K562 (cell line): ENCODE data around the gene HDC.

Experiments
- FOSL1 ChIP-seq: fragments of 200-800 bp; sonication (Bioruptor generic); conservative IDR thresholded peaks from 2 replicates; pipeline ENCODE4 v1.6.1; 2016; ENCODE audit warnings: missing genetic modification characterization, missing compliant biosample characterization
- FOXP1 ChIP-seq: sonication (generic); formaldehyde crosslinking; IDR thresholded peaks from 2 replicates; pipeline ENCODE4 v1.8.0; 2022; ENCODE audit warnings: mild to moderate bottlenecking, missing genetic modification reagents
- POLR2A ChIP-seq: fragments of 450-650 bp; conservative IDR thresholded peaks from 2 replicates; pipeline ENCODE4 v1.6.1; 2016
- TAF1 ChIP-seq: IDR thresholded peaks from 2 replicates; pipeline ENCODE4 v1.6.1; 2011; ENCODE audit warnings: mild to moderate bottlenecking, low read length, moderate library complexity; ENCODE audit not compliant: insufficient read depth, control insufficient read depth, severe bottlenecking; ENCODE audit errors: extremely low read depth
- TF ChIP-seq, protein P1 (sequence below), 3 experiments: IDR thresholded peaks in 2 of 3; conservative IDR thresholded peaks in 1 of 3; 2 replicates each; pipeline ENCODE4 v1.5.1; 2011 to 2012; ENCODE audit warnings: low read length in 3 of 3, mild to moderate bottlenecking in 3 of 3, control low read depth in 2 of 3, improper control_type of control experiment in 1 of 3, inconsistent platforms in 1 of 3, low read depth in 1 of 3, mixed read lengths in 1 of 3, moderate library complexity in 1 of 3; ENCODE audit not compliant: insufficient read depth in 2 of 3
- TF ChIP-seq, protein P2 (sequence below), 2 experiments: fragments of 200-800 bp in 1 of 2; sonication (Bioruptor generic) in 1 of 2; sonication (generic) in 1 of 2; formaldehyde crosslinking in 1 of 2; IDR thresholded peaks in 1 of 2; conservative IDR thresholded peaks in 1 of 2; 2 replicates each; pipeline versions ENCODE4 v1.5.0 to v1.6.1; 2016 to 2020; ENCODE audit warnings: missing compliant biosample characterization in 1 of 2, missing genetic modification characterization in 1 of 2, missing genetic modification reagents in 1 of 2
- TF ChIP-seq, protein P3 (sequence below): sonication (generic); formaldehyde crosslinking; IDR thresholded peaks from 2 replicates; pipeline ENCODE4 v1.8.0; 2023; ENCODE audit warnings: mild to moderate bottlenecking, missing genetic modification reagents
- TF ChIP-seq, protein P4 (sequence below), 3 experiments: fragments of 200-800 bp in 1 of 3; fragments of 250-450 bp in 1 of 3; fragments of 450-650 bp in 1 of 3; sonication (Bioruptor Pico) in 1 of 3; sonication (Bioruptor generic) in 1 of 3; formaldehyde crosslinking in 1 of 3; IDR thresholded peaks; 2 replicates each; pipeline versions ENCODE4 v1.6.1 to v1.8.0; 2016 to 2022; ENCODE audit warnings: mild to moderate bottlenecking in 2 of 3, missing genetic modification characterization in 2 of 3, missing compliant biosample characterization in 1 of 3, moderate library complexity in 1 of 3

DNA sequence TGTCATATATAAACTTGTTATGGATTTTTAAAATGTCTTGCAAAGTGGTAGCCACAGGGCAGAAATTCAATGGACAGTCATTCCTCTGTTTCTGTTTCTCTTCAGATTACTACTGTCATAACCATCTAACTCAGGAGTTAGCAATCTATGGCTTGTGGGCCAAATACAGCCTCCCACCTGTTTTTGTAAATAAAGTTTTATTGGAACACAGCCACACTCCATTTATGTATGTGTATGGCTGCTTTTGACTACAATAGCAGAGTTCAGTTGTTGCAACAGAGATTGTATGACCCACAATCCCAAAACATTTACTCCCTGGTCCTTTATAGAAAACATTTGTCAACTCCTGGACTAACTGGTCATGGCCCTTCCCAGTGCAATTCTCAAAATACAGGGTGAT is 63.5 kb downstream of the HDC start:
- TF ChIP-seq FOSL1 (no peak), POLR2A (no peak), FOXP1 (CRISPR knock-in tag) (no peak), TAF1 (no peak)
- TF ChIP-seq, protein P1, sequence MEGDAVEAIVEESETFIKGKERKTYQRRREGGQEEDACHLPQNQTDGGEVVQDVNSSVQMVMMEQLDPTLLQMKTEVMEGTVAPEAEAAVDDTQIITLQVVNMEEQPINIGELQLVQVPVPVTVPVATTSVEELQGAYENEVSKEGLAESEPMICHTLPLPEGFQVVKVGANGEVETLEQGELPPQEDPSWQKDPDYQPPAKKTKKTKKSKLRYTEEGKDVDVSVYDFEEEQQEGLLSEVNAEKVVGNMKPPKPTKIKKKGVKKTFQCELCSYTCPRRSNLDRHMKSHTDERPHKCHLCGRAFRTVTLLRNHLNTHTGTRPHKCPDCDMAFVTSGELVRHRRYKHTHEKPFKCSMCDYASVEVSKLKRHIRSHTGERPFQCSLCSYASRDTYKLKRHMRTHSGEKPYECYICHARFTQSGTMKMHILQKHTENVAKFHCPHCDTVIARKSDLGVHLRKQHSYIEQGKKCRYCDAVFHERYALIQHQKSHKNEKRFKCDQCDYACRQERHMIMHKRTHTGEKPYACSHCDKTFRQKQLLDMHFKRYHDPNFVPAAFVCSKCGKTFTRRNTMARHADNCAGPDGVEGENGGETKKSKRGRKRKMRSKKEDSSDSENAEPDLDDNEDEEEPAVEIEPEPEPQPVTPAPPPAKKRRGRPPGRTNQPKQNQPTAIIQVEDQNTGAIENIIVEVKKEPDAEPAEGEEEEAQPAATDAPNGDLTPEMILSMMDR (IDR thresholded peaks at IDR 0.05 in 2 of 3, conservative IDR thresholded peaks at IDR 0.05 in 1 of 3; ENCODE audit: insufficient read depth in 2 of 3, low read depth in 1 of 3, low read length in 3 of 3): no peak
- TF ChIP-seq, protein P2, sequence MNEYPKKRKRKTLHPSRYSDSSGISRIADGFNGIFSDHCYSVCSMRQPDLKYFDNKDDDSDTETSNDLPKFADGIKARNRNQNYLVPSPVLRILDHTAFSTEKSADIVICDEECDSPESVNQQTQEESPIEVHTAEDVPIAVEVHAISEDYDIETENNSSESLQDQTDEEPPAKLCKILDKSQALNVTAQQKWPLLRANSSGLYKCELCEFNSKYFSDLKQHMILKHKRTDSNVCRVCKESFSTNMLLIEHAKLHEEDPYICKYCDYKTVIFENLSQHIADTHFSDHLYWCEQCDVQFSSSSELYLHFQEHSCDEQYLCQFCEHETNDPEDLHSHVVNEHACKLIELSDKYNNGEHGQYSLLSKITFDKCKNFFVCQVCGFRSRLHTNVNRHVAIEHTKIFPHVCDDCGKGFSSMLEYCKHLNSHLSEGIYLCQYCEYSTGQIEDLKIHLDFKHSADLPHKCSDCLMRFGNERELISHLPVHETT (CRISPR knock-in tag; conservative IDR thresholded peaks at IDR 0.05 in 1 of 2, IDR thresholded peaks at IDR 0.05 in 1 of 2): no peak
- TF ChIP-seq, protein P3, sequence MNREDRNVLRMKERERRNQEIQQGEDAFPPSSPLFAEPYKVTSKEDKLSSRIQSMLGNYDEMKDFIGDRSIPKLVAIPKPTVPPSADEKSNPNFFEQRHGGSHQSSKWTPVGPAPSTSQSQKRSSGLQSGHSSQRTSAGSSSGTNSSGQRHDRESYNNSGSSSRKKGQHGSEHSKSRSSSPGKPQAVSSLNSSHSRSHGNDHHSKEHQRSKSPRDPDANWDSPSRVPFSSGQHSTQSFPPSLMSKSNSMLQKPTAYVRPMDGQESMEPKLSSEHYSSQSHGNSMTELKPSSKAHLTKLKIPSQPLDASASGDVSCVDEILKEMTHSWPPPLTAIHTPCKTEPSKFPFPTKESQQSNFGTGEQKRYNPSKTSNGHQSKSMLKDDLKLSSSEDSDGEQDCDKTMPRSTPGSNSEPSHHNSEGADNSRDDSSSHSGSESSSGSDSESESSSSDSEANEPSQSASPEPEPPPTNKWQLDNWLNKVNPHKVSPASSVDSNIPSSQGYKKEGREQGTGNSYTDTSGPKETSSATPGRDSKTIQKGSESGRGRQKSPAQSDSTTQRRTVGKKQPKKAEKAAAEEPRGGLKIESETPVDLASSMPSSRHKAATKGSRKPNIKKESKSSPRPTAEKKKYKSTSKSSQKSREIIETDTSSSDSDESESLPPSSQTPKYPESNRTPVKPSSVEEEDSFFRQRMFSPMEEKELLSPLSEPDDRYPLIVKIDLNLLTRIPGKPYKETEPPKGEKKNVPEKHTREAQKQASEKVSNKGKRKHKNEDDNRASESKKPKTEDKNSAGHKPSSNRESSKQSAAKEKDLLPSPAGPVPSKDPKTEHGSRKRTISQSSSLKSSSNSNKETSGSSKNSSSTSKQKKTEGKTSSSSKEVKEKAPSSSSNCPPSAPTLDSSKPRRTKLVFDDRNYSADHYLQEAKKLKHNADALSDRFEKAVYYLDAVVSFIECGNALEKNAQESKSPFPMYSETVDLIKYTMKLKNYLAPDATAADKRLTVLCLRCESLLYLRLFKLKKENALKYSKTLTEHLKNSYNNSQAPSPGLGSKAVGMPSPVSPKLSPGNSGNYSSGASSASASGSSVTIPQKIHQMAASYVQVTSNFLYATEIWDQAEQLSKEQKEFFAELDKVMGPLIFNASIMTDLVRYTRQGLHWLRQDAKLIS: no peak
- TF ChIP-seq, protein P4, sequence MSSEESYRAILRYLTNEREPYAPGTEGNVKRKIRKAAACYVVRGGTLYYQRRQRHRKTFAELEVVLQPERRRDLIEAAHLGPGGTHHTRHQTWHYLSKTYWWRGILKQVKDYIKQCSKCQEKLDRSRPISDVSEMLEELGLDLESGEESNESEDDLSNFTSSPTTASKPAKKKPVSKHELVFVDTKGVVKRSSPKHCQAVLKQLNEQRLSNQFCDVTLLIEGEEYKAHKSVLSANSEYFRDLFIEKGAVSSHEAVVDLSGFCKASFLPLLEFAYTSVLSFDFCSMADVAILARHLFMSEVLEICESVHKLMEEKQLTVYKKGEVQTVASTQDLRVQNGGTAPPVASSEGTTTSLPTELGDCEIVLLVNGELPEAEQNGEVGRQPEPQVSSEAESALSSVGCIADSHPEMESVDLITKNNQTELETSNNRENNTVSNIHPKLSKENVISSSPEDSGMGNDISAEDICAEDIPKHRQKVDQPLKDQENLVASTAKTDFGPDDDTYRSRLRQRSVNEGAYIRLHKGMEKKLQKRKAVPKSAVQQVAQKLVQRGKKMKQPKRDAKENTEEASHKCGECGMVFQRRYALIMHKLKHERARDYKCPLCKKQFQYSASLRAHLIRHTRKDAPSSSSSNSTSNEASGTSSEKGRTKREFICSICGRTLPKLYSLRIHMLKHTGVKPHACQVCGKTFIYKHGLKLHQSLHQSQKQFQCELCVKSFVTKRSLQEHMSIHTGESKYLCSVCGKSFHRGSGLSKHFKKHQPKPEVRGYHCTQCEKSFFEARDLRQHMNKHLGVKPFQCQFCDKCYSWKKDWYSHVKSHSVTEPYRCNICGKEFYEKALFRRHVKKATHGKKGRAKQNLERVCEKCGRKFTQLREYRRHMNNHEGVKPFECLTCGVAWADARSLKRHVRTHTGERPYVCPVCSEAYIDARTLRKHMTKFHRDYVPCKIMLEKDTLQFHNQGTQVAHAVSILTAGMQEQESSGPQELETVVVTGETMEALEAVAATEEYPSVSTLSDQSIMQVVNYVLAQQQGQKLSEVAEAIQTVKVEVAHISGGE (CRISPR knock-in tag; IDR thresholded peaks at IDR 0.05): no peak
